Transverse colon (tissue), 4 donors: Measurements from ENCODE around the gene HERPUD1.

Source experiments
- EP300 ChIP-seq: sonication (generic); formaldehyde crosslinking; IDR thresholded peaks from one replicate; pipeline ENCODE4 v1.6.1; 2017; ENCODE audit warnings: antibody characterized with exemption, low read depth
- POLR2A ChIP-seq: fragments of 450-650 bp; IDR thresholded peaks from one replicate; pipeline ENCODE4 v1.6.1; 2016; ENCODE audit warnings: antibody characterized with exemption, mild to moderate bottlenecking, moderate library complexity
- POLR2AphosphoS5 ChIP-seq, 3 donors: sonication (generic); formaldehyde crosslinking; IDR thresholded peaks; one replicate each; pipeline ENCODE4 v1.6.1; 2016; ENCODE audit warnings: antibody characterized with exemption in 3 of 3
- TF ChIP-seq, protein P1 (sequence below), 5 experiments: fragments of 200-600 bp in 3 of 5; fragments of 450-650 bp in 2 of 5; sonication (generic) in 3 of 5; IDR thresholded peaks; 1 replicate in 2 of 5; 2 replicates in 3 of 5; pipeline ENCODE4 v1.5.1; 2016 to 2017; ENCODE audit warnings: antibody characterized with exemption in 5 of 5, inconsistent platforms in 3 of 5, mild to moderate bottlenecking in 2 of 5, moderate library complexity in 1 of 5

DNA sequence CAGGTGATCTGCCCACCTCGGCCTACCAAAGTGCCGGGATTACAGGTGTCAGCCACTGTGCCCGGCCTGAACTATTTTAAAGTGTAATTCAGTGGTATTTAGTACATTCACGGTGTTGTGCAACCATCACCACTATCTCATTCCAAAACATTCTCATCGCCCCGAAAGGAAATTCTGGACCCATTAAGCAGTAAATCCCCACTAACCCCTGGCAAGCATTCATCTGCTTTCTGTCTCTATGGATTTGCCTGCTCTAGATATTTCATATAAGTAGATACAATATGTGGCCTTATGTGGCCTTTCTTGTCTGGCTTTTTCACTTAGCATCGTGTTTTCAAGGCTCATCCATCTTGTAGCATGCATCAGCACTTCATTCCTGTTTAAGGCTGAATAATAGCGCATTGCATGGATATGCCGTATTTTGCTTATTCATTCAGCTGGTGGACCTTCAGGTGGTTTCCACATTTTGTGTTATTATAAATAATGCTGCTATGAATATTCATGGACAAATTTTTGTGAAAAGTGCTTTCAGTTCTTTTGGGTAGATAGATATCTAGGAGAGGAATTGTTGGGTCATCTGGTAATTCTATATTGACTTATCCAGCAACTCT, 8.4 kb upstream of the HERPUD1 start:
- TF ChIP-seq, protein P1, sequence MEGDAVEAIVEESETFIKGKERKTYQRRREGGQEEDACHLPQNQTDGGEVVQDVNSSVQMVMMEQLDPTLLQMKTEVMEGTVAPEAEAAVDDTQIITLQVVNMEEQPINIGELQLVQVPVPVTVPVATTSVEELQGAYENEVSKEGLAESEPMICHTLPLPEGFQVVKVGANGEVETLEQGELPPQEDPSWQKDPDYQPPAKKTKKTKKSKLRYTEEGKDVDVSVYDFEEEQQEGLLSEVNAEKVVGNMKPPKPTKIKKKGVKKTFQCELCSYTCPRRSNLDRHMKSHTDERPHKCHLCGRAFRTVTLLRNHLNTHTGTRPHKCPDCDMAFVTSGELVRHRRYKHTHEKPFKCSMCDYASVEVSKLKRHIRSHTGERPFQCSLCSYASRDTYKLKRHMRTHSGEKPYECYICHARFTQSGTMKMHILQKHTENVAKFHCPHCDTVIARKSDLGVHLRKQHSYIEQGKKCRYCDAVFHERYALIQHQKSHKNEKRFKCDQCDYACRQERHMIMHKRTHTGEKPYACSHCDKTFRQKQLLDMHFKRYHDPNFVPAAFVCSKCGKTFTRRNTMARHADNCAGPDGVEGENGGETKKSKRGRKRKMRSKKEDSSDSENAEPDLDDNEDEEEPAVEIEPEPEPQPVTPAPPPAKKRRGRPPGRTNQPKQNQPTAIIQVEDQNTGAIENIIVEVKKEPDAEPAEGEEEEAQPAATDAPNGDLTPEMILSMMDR (IDR thresholded peaks at IDR 0.05) = no peak
- TF ChIP-seq POLR2AphosphoS5 (IDR thresholded peaks at IDR 0.05) (no peak), EP300 (no peak), POLR2A (no peak)
